ENCODE measurements around the gene NLGN4X. TPM values are rescaled to one million over a fixed set of nuclear protein-coding genes. Genes with fewer than 3 reads are reported as not detected.

The NLGN4X gene
- not detected for polyA plus RNA-seq (2012; ENCODE audit: missing spikeins)

- FAIRE-seq (no peak), DNase-seq (ENCODE audit: insufficient read length) (no peak)
These were observed at the start of gene NLGN4X for GRCh38 chrX:6228720-6229119. Gene NLGN4X, minus strand, starts transcription at chrX:6228867. Its CDS starts 77,401 bp downstream, at chrX:6151466.

GRCh38 chrX:6266041-6266440 lies 37.4 kb upstream of the NLGN4X start:
- no peak for FAIRE-seq
- TF ChIP-seq TAF1 (IDR thresholded peaks at IDR 0.05; ENCODE audit: borderline replicate concordance, low read depth, low read length), result no peak
- no peak for TF ChIP-seq POLR2AphosphoS5 (IDR thresholded peaks at IDR 0.05; ENCODE audit: low read depth, low read length)
- no peak for TF ChIP-seq POLR2A (IDR thresholded peaks at IDR 0.05; ENCODE audit: low read depth, low read length)

More at GRCh38 chrX:6228720-6229119, at the start of gene NLGN4X:
- TF ChIP-seq POLR2AphosphoS5 (IDR thresholded peaks at IDR 0.05; ENCODE audit: low read depth, low read length) (no peak), POLR2A (IDR thresholded peaks at IDR 0.05; ENCODE audit: low read depth, low read length) (no peak), TAF1 (IDR thresholded peaks at IDR 0.05; ENCODE audit: borderline replicate concordance, low read depth, low read length) (no peak)

GRCh38 chrX:6262959-6263358 lies 34.3 kb upstream of the NLGN4X start:
- DNase-seq (ENCODE audit: insufficient read length) (no peak), FAIRE-seq (no peak)
- TF ChIP-seq TAF1 (IDR thresholded peaks at IDR 0.05; ENCODE audit: borderline replicate concordance, low read depth, low read length), result no peak

More at GRCh38 chrX:6266041-6266440, 37.4 kb upstream of the NLGN4X start:
- no peak for DNase-seq (ENCODE audit: insufficient read length)

- TF ChIP-seq POLR2A (IDR thresholded peaks at IDR 0.05; ENCODE audit: low read depth, low read length), result no peak
- TF ChIP-seq POLR2AphosphoS5 (IDR thresholded peaks at IDR 0.05; ENCODE audit: low read depth, low read length), result no peak
- TF ChIP-seq TAF1 (IDR thresholded peaks at IDR 0.05; ENCODE audit: borderline replicate concordance, low read depth, low read length), result no peak
- no peak for FAIRE-seq
- no peak for DNase-seq (ENCODE audit: insufficient read length)
These were observed 28.4 kb upstream of the NLGN4X start for GRCh38 chrX:6257025-6257424.

GRCh38 chrX:6244666-6245065 lies 16.0 kb upstream of the NLGN4X start:
- TF ChIP-seq TAF1 (IDR thresholded peaks at IDR 0.05; ENCODE audit: borderline replicate concordance, low read depth, low read length), result no peak
- TF ChIP-seq POLR2A (IDR thresholded peaks at IDR 0.05; ENCODE audit: low read depth, low read length), result no peak
- no peak for DNase-seq (ENCODE audit: insufficient read length)
- no peak for FAIRE-seq

- DNase-seq (ENCODE audit: insufficient read length), result no peak
- FAIRE-seq, result no peak
These were observed 9.9 kb upstream of the NLGN4X start for GRCh38 chrX:6238576-6238975.

GRCh38 chrX:6227935-6228334 lies 732 bp downstream of the NLGN4X start:
- DNase-seq (ENCODE audit: insufficient read length) (no peak), FAIRE-seq (no peak)
- no peak for TF ChIP-seq TAF1 (IDR thresholded peaks at IDR 0.05; ENCODE audit: borderline replicate concordance, low read depth, low read length)
- TF ChIP-seq POLR2A (IDR thresholded peaks at IDR 0.05; ENCODE audit: low read depth, low read length), result no peak
- no peak for TF ChIP-seq POLR2AphosphoS5 (IDR thresholded peaks at IDR 0.05; ENCODE audit: low read depth, low read length)

More at GRCh38 chrX:6238576-6238975, 9.9 kb upstream of the NLGN4X start:
- TF ChIP-seq POLR2A (IDR thresholded peaks at IDR 0.05; ENCODE audit: low read depth, low read length) (no peak), POLR2AphosphoS5 (IDR thresholded peaks at IDR 0.05; ENCODE audit: low read depth, low read length) (no peak), TAF1 (IDR thresholded peaks at IDR 0.05; ENCODE audit: borderline replicate concordance, low read depth, low read length) (no peak)

GRCh38 chrX:6227453-6227835 lies 1.2 kb downstream of the NLGN4X start:
- TF ChIP-seq POLR2A (IDR thresholded peaks at IDR 0.05; ENCODE audit: low read depth, low read length) (no peak), POLR2AphosphoS5 (IDR thresholded peaks at IDR 0.05; ENCODE audit: low read depth, low read length) (no peak), TAF1 (IDR thresholded peaks at IDR 0.05; ENCODE audit: borderline replicate concordance, low read depth, low read length) (no peak)
- FAIRE-seq (no peak), DNase-seq (ENCODE audit: insufficient read length) (no peak)

GRCh38 chrX:6226596-6227452 lies 1.8 kb downstream of the NLGN4X start:
- no peak for TF ChIP-seq POLR2A (IDR thresholded peaks at IDR 0.05; ENCODE audit: low read depth, low read length)
- TF ChIP-seq TAF1 (IDR thresholded peaks at IDR 0.05; ENCODE audit: borderline replicate concordance, low read depth, low read length), result no peak
- TF ChIP-seq POLR2AphosphoS5 (IDR thresholded peaks at IDR 0.05; ENCODE audit: low read depth, low read length), result no peak
- DNase-seq (ENCODE audit: insufficient read length), result no peak

GRCh38 chrX:6225911-6226595 lies 2.6 kb downstream of the NLGN4X start:
- FAIRE-seq, result no peak

More at GRCh38 chrX:6226596-6227452, 1.8 kb downstream of the NLGN4X start:
- no peak for FAIRE-seq

GRCh38 chrX:6225288-6225910 lies 3.3 kb downstream of the NLGN4X start:
- FAIRE-seq (no peak), DNase-seq (ENCODE audit: insufficient read length) (no peak)
- TF ChIP-seq TAF1 (IDR thresholded peaks at IDR 0.05; ENCODE audit: borderline replicate concordance, low read depth, low read length), result no peak

More at GRCh38 chrX:6225911-6226595, 2.6 kb downstream of the NLGN4X start:
- TF ChIP-seq POLR2A (IDR thresholded peaks at IDR 0.05; ENCODE audit: low read depth, low read length), result no peak
- no peak for TF ChIP-seq TAF1 (IDR thresholded peaks at IDR 0.05; ENCODE audit: borderline replicate concordance, low read depth, low read length)
- no peak for TF ChIP-seq POLR2AphosphoS5 (IDR thresholded peaks at IDR 0.05; ENCODE audit: low read depth, low read length)
- no peak for DNase-seq (ENCODE audit: insufficient read length)
